ENCODE measurements around the gene SPTLC3.

The SPTLC3 gene

GRCh38 chr20:13105039-13105438, 96.3 kb downstream of the SPTLC3 start:
- Histone ChIP-seq H3K27me3 (ENCODE audit: control insufficient read depth, insufficient read depth, low read length) (no peaks in the 10 kb centered on the region), H3K36me3 (ENCODE audit: control insufficient read depth, low read depth, low read length) (no peaks in the 10 kb centered on the region), H3K4me1 (ENCODE audit: control insufficient read depth, low read depth, low read length) (peaks cover 9% of the 10 kb centered on the region), H3K27ac (ENCODE audit: low read length) (no peak overlapping the region), H3K9ac (ENCODE audit: low read length) (no peak overlapping the region), H3K9me3 (ENCODE audit: control insufficient read depth, low read depth, low read length) (no peaks in the 10 kb centered on the region), H3K4me3 (ENCODE audit: low read length) (no peak overlapping the region)

DNA sequence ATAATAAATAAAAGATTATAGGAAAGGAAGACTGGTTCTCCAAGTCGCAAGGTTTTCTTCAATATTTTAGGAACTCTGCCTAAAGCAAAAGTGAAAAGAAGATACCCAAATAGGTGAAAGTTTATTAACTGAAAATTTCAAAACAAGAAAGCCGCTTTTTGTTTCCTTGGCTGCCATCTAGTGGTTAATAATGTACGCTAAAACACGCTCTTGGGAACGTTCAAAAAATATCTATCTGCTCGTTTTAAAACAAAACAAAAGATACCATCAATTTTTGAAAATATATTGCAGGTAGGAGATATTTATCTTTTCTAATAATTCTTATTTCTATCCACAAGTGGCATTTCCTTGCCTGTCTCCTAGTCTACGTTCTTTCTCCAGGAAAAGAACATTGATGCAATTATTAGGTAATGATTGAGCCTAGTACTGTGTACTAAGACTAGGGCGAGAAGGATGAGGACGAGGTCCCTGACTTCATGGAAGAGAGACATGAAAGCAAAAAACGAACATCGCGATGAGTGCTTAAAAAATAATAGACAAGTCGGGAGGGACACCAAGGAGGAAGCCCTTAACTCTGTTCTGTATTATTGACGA, 97.2 kb downstream of the SPTLC3 start:
- H3K27me3 ChIP-seq (ENCODE audit: control insufficient read depth, insufficient read depth, low read length): no peaks in the 10 kb centered on the region
- H3K36me3 ChIP-seq (ENCODE audit: control insufficient read depth, low read depth, low read length): no peaks in the 10 kb centered on the region
- H3K9ac ChIP-seq (ENCODE audit: low read length): no peak overlapping the region
- peaks cover 9% of the 10 kb centered on the region for H3K4me1 ChIP-seq (ENCODE audit: control insufficient read depth, low read depth, low read length)
- H3K9me3 ChIP-seq (ENCODE audit: control insufficient read depth, low read depth, low read length): no peaks in the 10 kb centered on the region
- no peak overlapping the region for H3K4me3 ChIP-seq (ENCODE audit: low read length)
- H3K27ac ChIP-seq (ENCODE audit: low read length): no peak overlapping the region

DNA sequence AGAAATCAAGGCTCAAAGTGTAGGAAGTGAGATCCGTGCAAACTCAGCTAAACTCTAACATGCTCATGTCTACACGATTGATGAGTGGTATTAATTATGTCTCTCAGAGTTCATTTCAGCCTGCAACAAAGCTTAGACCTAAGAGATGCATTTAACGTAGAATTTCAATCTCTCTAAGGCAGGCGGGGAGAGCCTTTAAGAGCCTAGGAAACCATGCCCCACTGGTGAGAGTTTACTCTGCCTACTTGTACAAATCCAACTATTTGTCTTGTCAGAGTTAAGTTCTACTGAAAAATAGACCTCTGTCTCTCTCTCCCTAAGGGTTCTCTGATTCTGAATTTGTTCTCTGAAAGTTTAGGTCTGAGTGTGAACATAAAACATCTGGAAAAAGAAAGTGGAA, 100.9 kb downstream of the SPTLC3 start:
- Histone ChIP-seq H3K27ac (ENCODE audit: low read length) (no peak overlapping the region), H3K9me3 (ENCODE audit: control insufficient read depth, low read depth, low read length) (no peaks in the 10 kb centered on the region), H3K27me3 (ENCODE audit: control insufficient read depth, insufficient read depth, low read length) (no peaks in the 10 kb centered on the region), H3K36me3 (ENCODE audit: control insufficient read depth, low read depth, low read length) (no peaks in the 10 kb centered on the region), H3K4me3 (ENCODE audit: low read length) (no peak overlapping the region), H3K9ac (ENCODE audit: low read length) (no peak overlapping the region), H3K4me1 (ENCODE audit: control insufficient read depth, low read depth, low read length) (peaks cover 4% of the 10 kb centered on the region)

DNA sequence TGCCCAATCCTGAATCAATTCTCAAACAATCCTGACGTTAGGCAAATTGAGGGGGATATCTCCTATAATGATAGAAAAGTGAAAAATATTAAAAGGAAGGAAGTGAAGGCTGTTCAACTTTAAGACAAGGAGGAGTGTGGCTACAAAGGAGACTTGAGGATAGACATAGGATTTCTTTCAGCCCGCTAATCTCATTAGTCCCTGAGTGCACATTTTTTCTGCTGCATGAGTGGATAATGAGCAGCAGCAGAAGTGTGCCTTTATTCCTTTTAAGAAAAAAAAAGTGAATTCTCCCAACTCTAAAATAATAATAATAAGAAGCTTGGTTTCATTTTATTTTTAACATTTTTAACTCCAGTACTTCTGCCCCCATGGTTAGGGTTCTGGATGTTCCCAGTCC, 102.0 kb downstream of the SPTLC3 start:
- no peaks in the 10 kb centered on the region for H3K9me3 ChIP-seq (ENCODE audit: control insufficient read depth, low read depth, low read length)
- no peak overlapping the region for H3K9ac ChIP-seq (ENCODE audit: low read length)
- H3K27ac ChIP-seq (ENCODE audit: low read length): no peak overlapping the region
- H3K4me1 ChIP-seq (ENCODE audit: control insufficient read depth, low read depth, low read length): no peaks in the 10 kb centered on the region
- no peaks in the 10 kb centered on the region for H3K36me3 ChIP-seq (ENCODE audit: control insufficient read depth, low read depth, low read length)
- H3K4me3 ChIP-seq (ENCODE audit: low read length): no peak overlapping the region
- H3K27me3 ChIP-seq (ENCODE audit: control insufficient read depth, insufficient read depth, low read length): no peaks in the 10 kb centered on the region

DNA sequence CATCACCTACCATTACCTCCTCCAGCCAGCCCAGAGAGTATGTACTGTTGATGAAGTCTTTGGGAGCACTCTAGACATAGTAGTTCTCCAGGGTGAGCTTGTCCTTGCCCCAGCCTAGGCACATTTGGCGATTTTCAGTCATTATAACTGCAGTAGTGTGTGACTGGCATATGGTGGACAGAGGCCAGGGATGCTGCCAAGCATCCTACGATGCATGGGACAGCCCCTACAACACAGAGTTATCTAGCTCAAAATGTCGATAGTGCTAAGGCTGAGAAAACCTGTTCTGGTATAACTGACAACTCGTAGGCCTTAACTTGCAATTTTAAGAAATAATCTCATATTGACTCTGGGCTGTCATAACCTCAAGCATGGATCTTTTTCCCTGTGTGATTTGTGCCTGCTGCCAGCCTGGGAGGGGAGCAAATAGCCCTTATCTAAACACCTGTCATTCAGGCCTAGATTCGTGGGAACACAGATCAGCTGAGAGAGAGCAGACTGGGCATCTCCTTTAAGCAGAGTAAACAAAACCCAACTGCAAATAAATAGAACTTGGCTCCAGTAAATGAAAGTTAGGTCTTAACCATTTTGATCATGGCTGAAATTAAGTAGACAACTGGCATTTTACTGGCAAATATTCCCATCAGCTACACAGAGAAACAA, 102.6 kb downstream of the SPTLC3 start:
- H3K4me1 ChIP-seq (ENCODE audit: control insufficient read depth, low read depth, low read length): no peaks in the 10 kb centered on the region
- no peaks in the 10 kb centered on the region for H3K9me3 ChIP-seq (ENCODE audit: control insufficient read depth, low read depth, low read length)
- H3K9ac ChIP-seq (ENCODE audit: low read length): no peak overlapping the region
- H3K27me3 ChIP-seq (ENCODE audit: control insufficient read depth, insufficient read depth, low read length): no peaks in the 10 kb centered on the region
- H3K36me3 ChIP-seq (ENCODE audit: control insufficient read depth, low read depth, low read length): no peaks in the 10 kb centered on the region
- no peak overlapping the region for H3K27ac ChIP-seq (ENCODE audit: low read length)
- H3K4me3 ChIP-seq (ENCODE audit: low read length): no peak overlapping the region

DNA sequence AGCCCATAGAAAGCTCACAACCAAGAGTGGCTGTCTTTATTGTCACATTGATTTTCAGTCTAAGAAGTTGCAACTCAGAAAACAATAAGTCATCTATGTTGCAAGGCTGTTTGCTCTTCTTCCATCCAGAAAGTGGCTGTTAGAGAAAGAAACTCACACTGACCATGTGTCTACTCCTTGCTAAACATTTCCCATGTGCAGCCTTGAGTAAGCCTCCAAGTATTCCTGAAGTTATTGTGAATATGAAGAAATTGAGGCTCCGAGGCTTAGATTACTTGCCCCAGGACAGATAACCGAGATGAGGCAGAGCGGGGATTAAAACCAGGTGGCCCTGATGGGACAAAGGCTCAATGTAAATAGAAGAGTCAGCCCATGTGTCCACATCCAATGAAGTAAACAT, 105.0 kb downstream of the SPTLC3 start:
- Histone ChIP-seq H3K9ac (ENCODE audit: low read length) (no peak overlapping the region), H3K9me3 (ENCODE audit: control insufficient read depth, low read depth, low read length) (no peaks in the 10 kb centered on the region), H3K4me3 (ENCODE audit: low read length) (no peak overlapping the region), H3K4me1 (ENCODE audit: control insufficient read depth, low read depth, low read length) (no peaks in the 10 kb centered on the region), H3K27me3 (ENCODE audit: control insufficient read depth, insufficient read depth, low read length) (no peaks in the 10 kb centered on the region), H3K27ac (ENCODE audit: low read length) (no peak overlapping the region), H3K36me3 (ENCODE audit: control insufficient read depth, low read depth, low read length) (no peaks in the 10 kb centered on the region)

GRCh38 chr20:13117200-13117599, 108.4 kb downstream of the SPTLC3 start:
- Histone ChIP-seq H3K36me3 (ENCODE audit: control insufficient read depth, low read depth, low read length) (no peaks in the 10 kb centered on the region), H3K4me3 (ENCODE audit: low read length) (no peak overlapping the region), H3K27ac (ENCODE audit: low read length) (no peak overlapping the region), H3K9ac (ENCODE audit: low read length) (no peak overlapping the region), H3K9me3 (ENCODE audit: control insufficient read depth, low read depth, low read length) (no peaks in the 10 kb centered on the region), H3K27me3 (ENCODE audit: control insufficient read depth, insufficient read depth, low read length) (no peaks in the 10 kb centered on the region), H3K4me1 (ENCODE audit: control insufficient read depth, low read depth, low read length) (no peaks in the 10 kb centered on the region)

DNA sequence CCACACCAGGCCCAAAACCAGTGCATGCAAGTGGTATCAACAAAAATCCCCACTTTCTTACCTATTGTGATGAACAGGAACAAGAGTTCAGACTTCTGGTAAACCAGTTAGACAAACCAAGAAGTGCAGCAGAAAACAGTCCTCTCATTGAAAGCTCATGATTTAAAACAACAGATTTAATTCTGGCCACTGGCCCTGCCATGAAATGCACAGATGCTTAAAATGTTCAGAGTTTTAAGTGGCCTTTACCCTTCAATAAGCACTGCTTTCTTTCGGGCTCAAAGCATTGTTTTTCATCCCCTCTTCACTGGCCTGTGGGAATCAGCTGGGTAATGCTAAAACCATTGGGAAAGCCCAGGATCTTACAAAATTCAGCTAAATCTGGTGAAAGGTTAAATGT, 109.9 kb downstream of the SPTLC3 start:
- H3K36me3 ChIP-seq (ENCODE audit: control insufficient read depth, low read depth, low read length): no peaks in the 10 kb centered on the region
- H3K27ac ChIP-seq (ENCODE audit: low read length): no peak overlapping the region
- no peak overlapping the region for H3K9ac ChIP-seq (ENCODE audit: low read length)
- H3K27me3 ChIP-seq (ENCODE audit: control insufficient read depth, insufficient read depth, low read length): no peaks in the 10 kb centered on the region
- H3K9me3 ChIP-seq (ENCODE audit: control insufficient read depth, low read depth, low read length): no peaks in the 10 kb centered on the region
- H3K4me3 ChIP-seq (ENCODE audit: low read length): no peak overlapping the region
- H3K4me1 ChIP-seq (ENCODE audit: control insufficient read depth, low read depth, low read length): no peaks in the 10 kb centered on the region

DNA sequence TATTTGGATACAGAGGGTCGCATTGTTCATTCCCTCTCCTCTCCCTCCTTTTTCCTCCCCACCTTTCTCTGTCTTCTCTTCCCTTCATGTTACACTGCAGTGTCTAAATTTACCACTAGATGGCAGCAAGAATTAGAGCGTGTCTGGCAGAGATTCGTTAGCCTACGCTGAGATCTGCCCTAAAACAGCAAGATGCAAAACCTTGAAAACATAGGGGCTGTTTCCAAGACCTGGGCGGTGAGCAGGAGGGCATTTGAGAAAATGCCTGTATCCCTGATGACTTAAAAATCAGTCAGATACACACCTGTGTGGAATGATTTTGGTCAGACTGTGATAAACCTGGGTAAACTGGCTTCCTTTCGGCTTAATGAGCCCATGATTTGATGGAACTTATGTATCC, 110.8 kb downstream of the SPTLC3 start:
- H3K27ac ChIP-seq (ENCODE audit: low read length): no peak overlapping the region
- no peaks in the 10 kb centered on the region for H3K9me3 ChIP-seq (ENCODE audit: control insufficient read depth, low read depth, low read length)
- H3K36me3 ChIP-seq (ENCODE audit: control insufficient read depth, low read depth, low read length): no peaks in the 10 kb centered on the region
- no peak overlapping the region for H3K4me3 ChIP-seq (ENCODE audit: low read length)
- no peaks in the 10 kb centered on the region for H3K4me1 ChIP-seq (ENCODE audit: control insufficient read depth, low read depth, low read length)
- H3K9ac ChIP-seq (ENCODE audit: low read length): no peak overlapping the region
- no peaks in the 10 kb centered on the region for H3K27me3 ChIP-seq (ENCODE audit: control insufficient read depth, insufficient read depth, low read length)

DNA sequence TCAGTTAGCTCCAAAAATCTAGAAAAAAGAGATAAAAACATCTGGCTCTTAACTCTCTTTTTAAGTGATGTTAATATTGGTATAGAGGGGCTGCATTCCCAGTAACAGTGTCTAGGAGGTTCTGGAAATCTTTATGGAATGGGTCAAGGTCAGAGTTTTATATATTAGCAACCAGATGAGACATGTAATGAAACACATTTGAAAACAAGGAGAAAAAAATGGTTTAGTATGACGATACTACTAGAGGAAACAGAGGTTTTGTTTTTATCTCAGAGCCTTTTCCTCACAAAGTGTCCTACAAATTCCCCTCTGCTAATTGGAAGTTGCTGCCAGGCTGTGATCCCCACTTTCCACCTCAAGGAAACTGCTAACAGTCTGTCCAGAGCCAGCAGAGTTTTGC, 111.7 kb downstream of the SPTLC3 start:
- no peaks in the 10 kb centered on the region for H3K4me1 ChIP-seq (ENCODE audit: control insufficient read depth, low read depth, low read length)
- H3K4me3 ChIP-seq (ENCODE audit: low read length): no peak overlapping the region
- no peak overlapping the region for H3K27ac ChIP-seq (ENCODE audit: low read length)
- no peaks in the 10 kb centered on the region for H3K9me3 ChIP-seq (ENCODE audit: control insufficient read depth, low read depth, low read length)
- no peaks in the 10 kb centered on the region for H3K36me3 ChIP-seq (ENCODE audit: control insufficient read depth, low read depth, low read length)
- H3K9ac ChIP-seq (ENCODE audit: low read length): no peak overlapping the region
- no peaks in the 10 kb centered on the region for H3K27me3 ChIP-seq (ENCODE audit: control insufficient read depth, insufficient read depth, low read length)

- Histone ChIP-seq H3K9ac (ENCODE audit: low read length) (no peak overlapping the region), H3K4me3 (ENCODE audit: low read length) (no peak overlapping the region), H3K36me3 (ENCODE audit: control insufficient read depth, low read depth, low read length) (no peaks in the 10 kb centered on the region), H3K27ac (ENCODE audit: low read length) (no peak overlapping the region), H3K27me3 (ENCODE audit: control insufficient read depth, insufficient read depth, low read length) (no peaks in the 10 kb centered on the region), H3K9me3 (ENCODE audit: control insufficient read depth, low read depth, low read length) (no peaks in the 10 kb centered on the region), H3K4me1 (ENCODE audit: control insufficient read depth, low read depth, low read length) (no peaks in the 10 kb centered on the region)
These were observed 113.2 kb downstream of the SPTLC3 start for GRCh38 chr20:13121840-13122515.

DNA sequence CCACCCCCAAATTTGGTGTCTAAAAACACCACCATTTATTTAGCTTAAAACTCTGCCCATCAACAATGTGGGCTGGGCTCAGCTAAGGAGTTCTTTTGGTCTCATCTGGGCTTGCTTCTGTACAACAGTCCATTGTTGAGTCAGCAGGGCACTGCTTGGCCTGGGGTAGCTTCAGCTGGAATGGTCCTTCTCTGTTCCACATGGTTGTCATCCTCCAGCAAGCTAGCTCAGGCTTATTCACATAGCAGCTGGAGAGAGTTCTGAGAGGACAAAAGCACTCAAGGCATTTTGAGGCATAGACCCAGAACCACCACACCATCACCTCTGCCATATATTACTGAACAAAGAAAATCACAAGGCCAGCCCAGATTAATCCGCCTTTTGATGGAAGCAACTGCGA, 116.7 kb downstream of the SPTLC3 start:
- no peak overlapping the region for H3K9ac ChIP-seq (ENCODE audit: low read length)

More for the DNA sequence above, 116.7 kb downstream of the SPTLC3 start:
- H3K27me3 ChIP-seq (ENCODE audit: control insufficient read depth, insufficient read depth, low read length): no peaks in the 10 kb centered on the region
- H3K27ac ChIP-seq (ENCODE audit: low read length): no peak overlapping the region
- no peaks in the 10 kb centered on the region for H3K36me3 ChIP-seq (ENCODE audit: control insufficient read depth, low read depth, low read length)
- H3K4me1 ChIP-seq (ENCODE audit: control insufficient read depth, low read depth, low read length): no peaks in the 10 kb centered on the region
- H3K4me3 ChIP-seq (ENCODE audit: low read length): no peak overlapping the region
- no peaks in the 10 kb centered on the region for H3K9me3 ChIP-seq (ENCODE audit: control insufficient read depth, low read depth, low read length)
